PC-3 (cell line): Measurements from ENCODE around the gene MYLK. TPM values are rescaled to one million over a fixed set of nuclear protein-coding genes. Genes with fewer than 3 reads are reported as not detected.

ENCODE experiments used
- ATAC-seq: fragments of 200-7000 bp; cut with Tn5 transposase; 2 replicates; pipeline ENCODE4 v1.9.1; 2020; ENCODE audit warnings: mild to moderate bottlenecking, moderate library complexity
- BruUV-seq: library from RNA; stranded (reverse); fragments of 400-500 nt; replicated peaks from 2 replicates; lab custom pipeline; 2021; lab: Mats Ljungman, UMichigan
- CTCF ChIA-PET: fragments of 300-600 bp; sonication (Branson Sonifier 250); formaldehyde crosslinking; loops from one replicate; lab custom pipeline; 2022; ENCODE audit warnings: antibody characterized with exemption; lab: Charles Lee
- POLR2A ChIA-PET: fragments of 300-600 bp; sonication (Branson Sonifier 250); formaldehyde crosslinking; loops from one replicate; lab custom pipeline; 2022; ENCODE audit warnings: antibody characterized with exemption; ENCODE audit not compliant: unreplicated experiment; lab: Charles Lee
- DNase-seq: peaks from one replicate; pipeline ENCODE4 v3.0.0-alpha.2; 2015
- H2AFZ ChIP-seq: fragments of 300-600 bp; sonication (generic); 2 replicates; pipeline ENCODE4 v1.6.0; 2016; ENCODE audit warnings: antibody characterized with exemption, low read length
- H3F3A ChIP-seq: fragments of 300-600 bp; sonication (generic); one replicate; pipeline ENCODE4 v1.6.0; 2017; ENCODE audit warnings: antibody characterized with exemption, low read length, control low read depth, mild to moderate bottlenecking; ENCODE audit not compliant: unreplicated experiment
- H3K27ac ChIP-seq: fragments of 300-600 bp; sonication (generic); 2 replicates; pipeline ENCODE4 v1.5.1; 2016; ENCODE audit warnings: mild to moderate bottlenecking, low read length
- H3K27me3 ChIP-seq: fragments of 300-600 bp; sonication (generic); 2 replicates; pipeline ENCODE4 v1.6.1; 2016; ENCODE audit warnings: low read length, mixed read lengths
- H3K36me3 ChIP-seq: fragments of 300-600 bp; sonication (generic); 2 replicates; pipeline ENCODE4 v1.6.1; 2016; ENCODE audit warnings: low read depth, mixed run types, low read length, mixed read lengths
- H3K4me1 ChIP-seq: fragments of 300-600 bp; sonication (generic); 2 replicates; pipeline ENCODE4 v1.5.1; 2016; ENCODE audit warnings: low read length; ENCODE audit not compliant: insufficient read depth
- H3K4me2 ChIP-seq: fragments of 300-600 bp; sonication (generic); 2 replicates; pipeline ENCODE4 v1.6.0; 2016; ENCODE audit warnings: low read length
- H3K4me3 ChIP-seq: fragments of 300-600 bp; sonication (generic); 2 replicates; pipeline ENCODE4 v1.5.1; 2016; ENCODE audit warnings: mild to moderate bottlenecking, low read length, mixed read lengths
- H3K79me2 ChIP-seq: fragments of 300-600 bp; sonication (generic); 2 replicates; pipeline ENCODE4 v1.6.1; 2017; ENCODE audit warnings: low read length, mixed read lengths
- H3K9ac ChIP-seq: fragments of 300-600 bp; sonication (generic); 2 replicates; pipeline ENCODE4 v1.6.0; 2016; ENCODE audit warnings: mild to moderate bottlenecking, low read length
- H3K9me2 ChIP-seq: fragments of 300-600 bp; sonication (generic); replicated peaks from 2 replicates; pipeline ENCODE4 v1.6.1; 2016; ENCODE audit warnings: mixed run types, low read length, mixed read lengths
- H3K9me3 ChIP-seq: fragments of 300-600 bp; sonication (generic); 2 replicates; pipeline ENCODE4 v1.6.1; 2016; ENCODE audit warnings: low read length, mixed read lengths
- H4K20me1 ChIP-seq: fragments of 300-600 bp; sonication (generic); 2 replicates; pipeline ENCODE4 v1.6.1; 2016; ENCODE audit warnings: low read length, mixed read lengths
- CTCF ChIP-seq: fragments of 300-600 bp; sonication (generic); conservative IDR thresholded peaks from 2 replicates; pipeline ENCODE4 v1.5.1; 2017; ENCODE audit warnings: antibody characterized with exemption, low read depth, mild to moderate bottlenecking, low read length
- EZH2 ChIP-seq: fragments of 300-600 bp; sonication (generic); IDR thresholded peaks from one replicate; pipeline ENCODE4 v1.6.1; 2017; ENCODE audit warnings: antibody characterized with exemption, mild to moderate bottlenecking, low read length; ENCODE audit not compliant: unreplicated experiment
- EZH2phosphoT487 ChIP-seq: fragments of 300-600 bp; sonication (generic); IDR thresholded peaks from 2 replicates; pipeline ENCODE4 v1.6.1; 2018; ENCODE audit warnings: mild to moderate bottlenecking, antibody characterized with exemption, low read length, borderline replicate concordance
- intact Hi-C: fragments of 100-400 bp; cut with micrococcal nuclease; formaldehyde crosslinking; loops from 2 replicates; pipeline ENCODE4 v1.9.0; 2023
- total RNA-seq: library from RNA; depleted of rRNA; stranded (reverse); fragments of >200 nt; gene quantifications from 2 replicates; pipeline ENCODE4 v1.2.3, GENCODE V29; 2014

The MYLK gene
- total RNA-seq, 1 experiment from 2014 or later: 6.9 TPM

GRCh38 chr3:123629747-123630047 is 254.4 kb downstream of the MYLK start:
- no peaks in the 10 kb centered on the region for H3K36me3 ChIP-seq
- no peaks in the 10 kb centered on the region for H3K9me2 ChIP-seq
- DNase-seq (no peak), ATAC-seq (no peak)
- H3K9ac ChIP-seq: no peak overlapping the region
- CTCF ChIA-PET: no interaction called here
- TF ChIP-seq EZH2 (no peak), EZH2phosphoT487 (no peak), CTCF (peak; percentile 48)
- peaks cover 1% of the 10 kb centered on the region for H3K4me1 ChIP-seq
- H3K27me3 ChIP-seq: no peaks in the 10 kb centered on the region
- H3K9me3 ChIP-seq: no peaks in the 10 kb centered on the region
- no peak overlapping the region for H3K4me2 ChIP-seq
- no peaks in the 10 kb centered on the region for H3F3A ChIP-seq
- no peak overlapping the region for H2AFZ ChIP-seq
- H3K27ac ChIP-seq: no peak overlapping the region
- H3K4me3 ChIP-seq: no peak overlapping the region
- POLR2A ChIA-PET: no interaction called here
- intact Hi-C loops: no loop called here
- BruUV-seq: no TSS peak
- no peaks in the 10 kb centered on the region for H4K20me1 ChIP-seq
- no peaks in the 10 kb centered on the region for H3K79me2 ChIP-seq

- Histone ChIP-seq H3K4me3 (no peak overlapping the region), H3K9me3 (no peaks in the 10 kb centered on the region), H3K9me2 (no peaks in the 10 kb centered on the region), H3K36me3 (no peaks in the 10 kb centered on the region), H3K27ac (no peak overlapping the region), H2AFZ (no peak overlapping the region), H3F3A (no peaks in the 10 kb centered on the region), H3K79me2 (no peaks in the 10 kb centered on the region), H3K9ac (no peak overlapping the region), H3K27me3 (no peaks in the 10 kb centered on the region), H4K20me1 (no peaks in the 10 kb centered on the region), H3K4me1 (peaks cover 7% of the 10 kb centered on the region), H3K4me2 (no peak overlapping the region)
- CTCF ChIA-PET: interaction anchor here (0.7 kb wide), 1 partner anchor 126 kb away, joined by 3 read pairs; no protein-coding TSS in a partner anchor
- DNase-seq (no peak), ATAC-seq (no peak)
- POLR2A ChIA-PET: no interaction called here
- no TSS peak for BruUV-seq
- TF ChIP-seq EZH2phosphoT487 (no peak), CTCF (no peak), EZH2 (no peak)
- intact Hi-C loops: no loop called here
Observed at GRCh38 chr3:123628996-123629746, 255.0 kb downstream of the MYLK start.
